Measurements from ENCODE around the gene PPP6R1. TPM values are rescaled to one million over a fixed set of nuclear protein-coding genes. Genes with fewer than 3 reads are reported as not detected.
A peak's percentile ranks its signal among the peaks of the same experiment; 100 is the strongest.

PPP6R1 gene
- total RNA-seq, 2 experiments from 2014 or later = 89.6 to 161 TPM

- CTCF ChIA-PET (ENCODE audit: unreplicated experiment) = interaction anchor here (0.6 kb wide), 1 partner anchor 143 kb away, joined by 9 read pairs; no protein-coding TSS in a partner anchor
- Histone ChIP-seq H3K27ac (ENCODE audit: low read depth, low read length, poor library complexity, severe bottlenecking) (peak overlapping the region; percentile 93), H3K9me2 (ENCODE audit: insufficient read depth, low read length) (no peaks in the 10 kb centered on the region), H3K9me3 (ENCODE audit: low read length) (no peaks in the 10 kb centered on the region), H3K36me3 (ENCODE audit: insufficient read depth, low read length) (peaks cover 35% of the 10 kb centered on the region), H3K4me3 (ENCODE audit: low read depth, low read length, poor library complexity, severe bottlenecking) (peak overlapping the region; percentile 64), H2AFZ (ENCODE audit: low read length) (no peak overlapping the region), H3K79me2 (ENCODE audit: insufficient read depth, low read depth, low read length) (peaks cover 38% of the 10 kb centered on the region), H4K20me1 (ENCODE audit: insufficient read depth, low read length) (no peaks in the 10 kb centered on the region), H3K4me2 (ENCODE audit: low read length) (peak overlapping the region; percentile 99), H3K4me1 (ENCODE audit: insufficient read depth, low read length, poor library complexity, severe bottlenecking) (peaks cover 78% of the 10 kb centered on the region)
- TSS peak; percentile 93 for BruUV-seq (replicated peaks)
- POLR2A ChIA-PET = interaction anchor here (0.6 to 5.0 kb wide), 4 partner anchors 18 to 357 kb away, joined by 3 to 32 read pairs (median 4); partner anchors contain the start of gene PPP6R1
- DNase-seq (ENCODE audit: low spot score) = peak; percentile 73
- TF ChIP-seq EZH2phosphoT487 (IDR thresholded peaks at IDR 0.05; ENCODE audit: borderline replicate concordance, low read depth, low read length) (no peak), CTCF (conservative IDR thresholded peaks at IDR 0.05; ENCODE audit: low read length) (no peak)
- intact Hi-C loops (cut with micrococcal nuclease; ENCODE audit: unreplicated experiment) = loop anchor here (1.0 kb wide), 2 partner anchors 18 to 23 kb away; partner anchors contain the start of gene PPP6R1
Measured at GRCh38 chr19:55276720-55277430, 18.1 kb upstream of the PPP6R1 start.

- no peak overlapping the region for H2AFZ ChIP-seq (ENCODE audit: low read length)
- peak overlapping the region; percentile 64 for H3K4me3 ChIP-seq (ENCODE audit: low read depth, low read length, poor library complexity, severe bottlenecking)
- no peaks in the 10 kb centered on the region for H4K20me1 ChIP-seq (ENCODE audit: insufficient read depth, low read length)
- POLR2A ChIA-PET = interaction anchor here (0.7 to 5.0 kb wide), 5 partner anchors 14 to 349 kb away, joined by 3 to 32 read pairs (median 5); partner anchors contain the start of gene PPP6R1
- DNase-seq (ENCODE audit: low spot score) = peak; percentile 89
- intact Hi-C loops (cut with micrococcal nuclease; ENCODE audit: unreplicated experiment) = loop anchor here (1.0 kb wide), 2 partner anchors 17 to 22 kb away; partner anchors contain the start of gene PPP6R1
- peaks cover 70% of the 10 kb centered on the region for H3K4me1 ChIP-seq (ENCODE audit: insufficient read depth, low read length, poor library complexity, severe bottlenecking)
- CTCF ChIA-PET (ENCODE audit: unreplicated experiment) = interaction anchor here (0.6 kb wide), 1 partner anchor 142 kb away, joined by 9 read pairs; no protein-coding TSS in a partner anchor
- TF ChIP-seq EZH2phosphoT487 (IDR thresholded peaks at IDR 0.05; ENCODE audit: borderline replicate concordance, low read depth, low read length) (no peak), CTCF (conservative IDR thresholded peaks at IDR 0.05; ENCODE audit: low read length) (no peak)
- H3K9me3 ChIP-seq (ENCODE audit: low read length) = no peaks in the 10 kb centered on the region
- H3K79me2 ChIP-seq (ENCODE audit: insufficient read depth, low read depth, low read length) = peaks cover 38% of the 10 kb centered on the region
- H3K36me3 ChIP-seq (ENCODE audit: insufficient read depth, low read length) = peaks cover 43% of the 10 kb centered on the region
- H3K27ac ChIP-seq (ENCODE audit: low read depth, low read length, poor library complexity, severe bottlenecking) = peak overlapping the region; percentile 93
- TSS peak; percentile 37 for BruUV-seq (replicated peaks)
- peak overlapping the region; percentile 99 for H3K4me2 ChIP-seq (ENCODE audit: low read length)
- no peaks in the 10 kb centered on the region for H3K9me2 ChIP-seq (ENCODE audit: insufficient read depth, low read length)
Measured at GRCh38 chr19:55275851-55276719, 17.3 kb upstream of the PPP6R1 start.

Measured in OCI-LY7 (cell line).